ENCODE measurements around the gene FYN.
"Not testable (repeated sequence)": the region's sequence is repeated elsewhere in the genome, so short reads cannot be mapped to it uniquely, and the experiment has no call there.

DNA sequence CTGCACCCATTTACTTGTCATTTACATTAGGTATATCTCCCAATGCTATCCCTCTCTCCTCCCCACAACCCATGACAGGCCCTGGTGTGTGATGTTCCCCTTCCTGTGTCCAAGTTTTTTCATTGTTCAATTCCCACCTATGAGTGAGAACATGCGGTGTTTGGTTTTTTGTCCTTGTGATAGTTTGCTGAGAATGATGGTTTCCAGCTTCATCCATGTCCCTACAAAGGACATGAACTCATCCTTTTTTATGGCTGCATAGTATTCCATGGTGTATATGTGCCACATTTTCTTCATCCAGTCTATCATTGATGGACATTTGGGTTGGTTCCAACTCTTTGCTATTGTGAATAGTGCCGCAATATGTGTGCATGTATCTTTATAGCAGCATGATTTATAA, 87.1 kb downstream of the FYN start:
- TF ChIP-seq, protein P1, sequence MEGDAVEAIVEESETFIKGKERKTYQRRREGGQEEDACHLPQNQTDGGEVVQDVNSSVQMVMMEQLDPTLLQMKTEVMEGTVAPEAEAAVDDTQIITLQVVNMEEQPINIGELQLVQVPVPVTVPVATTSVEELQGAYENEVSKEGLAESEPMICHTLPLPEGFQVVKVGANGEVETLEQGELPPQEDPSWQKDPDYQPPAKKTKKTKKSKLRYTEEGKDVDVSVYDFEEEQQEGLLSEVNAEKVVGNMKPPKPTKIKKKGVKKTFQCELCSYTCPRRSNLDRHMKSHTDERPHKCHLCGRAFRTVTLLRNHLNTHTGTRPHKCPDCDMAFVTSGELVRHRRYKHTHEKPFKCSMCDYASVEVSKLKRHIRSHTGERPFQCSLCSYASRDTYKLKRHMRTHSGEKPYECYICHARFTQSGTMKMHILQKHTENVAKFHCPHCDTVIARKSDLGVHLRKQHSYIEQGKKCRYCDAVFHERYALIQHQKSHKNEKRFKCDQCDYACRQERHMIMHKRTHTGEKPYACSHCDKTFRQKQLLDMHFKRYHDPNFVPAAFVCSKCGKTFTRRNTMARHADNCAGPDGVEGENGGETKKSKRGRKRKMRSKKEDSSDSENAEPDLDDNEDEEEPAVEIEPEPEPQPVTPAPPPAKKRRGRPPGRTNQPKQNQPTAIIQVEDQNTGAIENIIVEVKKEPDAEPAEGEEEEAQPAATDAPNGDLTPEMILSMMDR (IDR thresholded peaks at IDR 0.05) = not testable (repeated sequence)
- not testable (repeated sequence) for TF ChIP-seq POLR2A (IDR thresholded peaks at IDR 0.05); POLR2AphosphoS5 (IDR thresholded peaks at IDR 0.05; ENCODE audit: insufficient read depth in 1 of 2, low read depth in 1 of 2)

Measured in vagina (tissue), 2 donors.